GM23338 (cell line): ENCODE measurements around the gene LTBP2. TPM values are rescaled to one million over a fixed set of nuclear protein-coding genes. Genes with fewer than 3 reads are reported as not detected.

Experiments used
- ATAC-seq: fragments of 200-7000 bp; cut with Tn5 transposase; 3 replicates; pipeline ENCODE4 v1.9.1; 2020
- DNase-seq: peaks from one replicate; pipeline ENCODE4 v3.0.0-alpha.2; 2015; ENCODE audit warnings: low spot score
- H2AFZ ChIP-seq: fragments of 200-600 bp; sonication (generic); 2 replicates; pipeline ENCODE4 v1.8.0; 2016; ENCODE audit warnings: antibody characterized with exemption, mild to moderate bottlenecking, moderate library complexity
- H3F3A ChIP-seq: fragments of 200-600 bp; sonication (generic); replicated peaks from 2 replicates; pipeline ENCODE4 v1.8.0; 2017; ENCODE audit warnings: antibody characterized with exemption, mixed run types, low read depth
- H3K27ac ChIP-seq: fragments of 200-600 bp; sonication (generic); 2 replicates; pipeline ENCODE4 v1.6.1; 2016; ENCODE audit warnings: low read depth
- H3K27me3 ChIP-seq: fragments of 200-600 bp; sonication (generic); 2 replicates; pipeline ENCODE4 v1.8.0; 2016; ENCODE audit warnings: mild to moderate bottlenecking, mixed run types, moderate library complexity; ENCODE audit not compliant: insufficient read depth
- H3K36me3 ChIP-seq: fragments of 200-600 bp; sonication (generic); 2 replicates; pipeline ENCODE4 v1.8.0; 2016; ENCODE audit warnings: mild to moderate bottlenecking; ENCODE audit not compliant: insufficient read depth
- H3K4me1 ChIP-seq: fragments of 200-600 bp; sonication (generic); 2 replicates; pipeline ENCODE4 v1.8.0; 2016; ENCODE audit warnings: mild to moderate bottlenecking, moderate library complexity; ENCODE audit not compliant: insufficient read depth
- H3K4me2 ChIP-seq: fragments of 200-600 bp; sonication (generic); 2 replicates; pipeline ENCODE4 v1.7.1; 2017; ENCODE audit warnings: mixed run types
- H3K4me3 ChIP-seq: fragments of 200-600 bp; sonication (generic); 2 replicates; pipeline ENCODE4 v1.6.1; 2016; ENCODE audit warnings: mixed run types
- H3K79me2 ChIP-seq: fragments of 200-600 bp; sonication (generic); replicated peaks from 2 replicates; pipeline ENCODE4 v1.8.0; 2017; ENCODE audit warnings: mild to moderate bottlenecking; ENCODE audit not compliant: insufficient read depth
- H3K9me2 ChIP-seq: fragments of 200-600 bp; sonication (generic); 2 replicates; pipeline ENCODE4 v1.8.0; 2017; ENCODE audit not compliant: insufficient read depth
- H4K20me1 ChIP-seq: fragments of 200-600 bp; sonication (generic); replicated peaks from 2 replicates; pipeline ENCODE4 v1.8.0; 2017; ENCODE audit warnings: mild to moderate bottlenecking; ENCODE audit not compliant: insufficient read depth
- H3K27ac Mint-ChIP-seq: 2 replicates; pipeline ENCODE4 v1.8.0; 2020; ENCODE audit warnings: inconsistent platforms, mild to moderate bottlenecking, moderate library complexity, mixed read lengths
- H3K27me3 Mint-ChIP-seq: 3 replicates; pipeline ENCODE4 v1.8.0; 2022; ENCODE audit warnings: low read depth, mild to moderate bottlenecking, moderate library complexity, mixed read lengths, inconsistent platforms; ENCODE audit not compliant: insufficient read depth, poor library complexity
- H3K36me3 Mint-ChIP-seq: 3 replicates; pipeline ENCODE4 v1.8.0; 2021; ENCODE audit warnings: low read depth, mild to moderate bottlenecking, inconsistent platforms, moderate library complexity, mixed read lengths
- H3K4me1 Mint-ChIP-seq: 3 replicates; pipeline ENCODE4 v1.8.0; 2020; ENCODE audit warnings: mild to moderate bottlenecking, inconsistent platforms, mixed read lengths
- H3K4me3 Mint-ChIP-seq: 3 replicates; pipeline ENCODE4 v1.8.0; 2021; ENCODE audit warnings: moderate library complexity, mild to moderate bottlenecking, inconsistent platforms, mixed read lengths
- H3K9me3 Mint-ChIP-seq: 3 replicates; pipeline ENCODE4 v1.8.0; 2020; ENCODE audit warnings: moderate library complexity, mild to moderate bottlenecking, inconsistent platforms, mixed read lengths
- CREB1 ChIP-seq: fragments of 250-450 bp; sonication (Bioruptor Pico); IDR thresholded peaks from 2 replicates; pipeline ENCODE4 v1.5.0; 2020; ENCODE audit warnings: low read depth, mild to moderate bottlenecking, moderate library complexity
- EZH2 ChIP-seq: fragments of 200-600 bp; sonication (generic); IDR thresholded peaks from one replicate; pipeline ENCODE4 v1.8.0; 2017; ENCODE audit warnings: antibody characterized with exemption, mild to moderate bottlenecking, low read depth; ENCODE audit not compliant: unreplicated experiment
- EZH2phosphoT487 ChIP-seq: fragments of 200-600 bp; sonication (generic); IDR thresholded peaks from one replicate; pipeline ENCODE4 v1.8.1; 2018; ENCODE audit warnings: antibody characterized with exemption; ENCODE audit not compliant: unreplicated experiment
- JUNB ChIP-seq: IDR thresholded peaks from one replicate; pipeline ENCODE4 v1.6.1; 2016; ENCODE audit warnings: antibody characterized with exemption; ENCODE audit not compliant: unreplicated experiment
- POLR2AphosphoS5 ChIP-seq: IDR thresholded peaks from 2 replicates; pipeline ENCODE4 v1.6.1; 2016; ENCODE audit warnings: antibody characterized with exemption, low read depth
- ZNF331 ChIP-seq: fragments of 250-450 bp; sonication (Bioruptor Pico); IDR thresholded peaks from 2 replicates; pipeline ENCODE4 v1.5.0; 2020; ENCODE audit warnings: low read depth, mild to moderate bottlenecking, moderate library complexity
- ZNF462 ChIP-seq: fragments of 250-450 bp; sonication (Bioruptor Pico); IDR thresholded peaks from 2 replicates; pipeline ENCODE4 v1.5.0; 2020; ENCODE audit warnings: mild to moderate bottlenecking, moderate library complexity
- polyA plus RNA-seq: library from polyadenylated mRNA; unstranded; fragments of >200 nt; fragmentation: Nextera tagmentation; extraction: Ambion mirVana; gene quantifications from 2 replicates; pipeline ENCODE4 v1.2.1, GENCODE V29; 2016
- total RNA-seq: library from RNA; depleted of rRNA; stranded (reverse); fragments of >200 nt; shearing (Covaris generic); gene quantifications from 2 replicates; pipeline ENCODE4 v1.2.3, GENCODE V29; 2014
- TF ChIP-seq, protein P1 (sequence below), 2 experiments: fragments of 200-600 bp in 1 of 2; sonication (generic) in 1 of 2; conservative IDR thresholded peaks; 2 replicates each; pipeline versions ENCODE4 v1.5.1 to v1.6.1; 2016 to 2017; ENCODE audit warnings: antibody characterized with exemption in 2 of 2, low read depth in 2 of 2, mild to moderate bottlenecking in 2 of 2, moderate library complexity in 1 of 2
- TF ChIP-seq, protein P2 (sequence below): IDR thresholded peaks from one replicate; pipeline ENCODE4 v1.6.1; 2018; ENCODE audit warnings: antibody characterized with exemption; ENCODE audit not compliant: unreplicated experiment

Gene LTBP2
- total and polyA plus RNA-seq, 2 experiments from 2014 or later: 0.27 to 0.49 TPM

- DNase-seq (peak; percentile 86), ATAC-seq (peak; percentile 6)
- H3K4me2 ChIP-seq: no peak overlapping the region
- TF ChIP-seq EZH2phosphoT487: no peak
- TF ChIP-seq, protein P1, sequence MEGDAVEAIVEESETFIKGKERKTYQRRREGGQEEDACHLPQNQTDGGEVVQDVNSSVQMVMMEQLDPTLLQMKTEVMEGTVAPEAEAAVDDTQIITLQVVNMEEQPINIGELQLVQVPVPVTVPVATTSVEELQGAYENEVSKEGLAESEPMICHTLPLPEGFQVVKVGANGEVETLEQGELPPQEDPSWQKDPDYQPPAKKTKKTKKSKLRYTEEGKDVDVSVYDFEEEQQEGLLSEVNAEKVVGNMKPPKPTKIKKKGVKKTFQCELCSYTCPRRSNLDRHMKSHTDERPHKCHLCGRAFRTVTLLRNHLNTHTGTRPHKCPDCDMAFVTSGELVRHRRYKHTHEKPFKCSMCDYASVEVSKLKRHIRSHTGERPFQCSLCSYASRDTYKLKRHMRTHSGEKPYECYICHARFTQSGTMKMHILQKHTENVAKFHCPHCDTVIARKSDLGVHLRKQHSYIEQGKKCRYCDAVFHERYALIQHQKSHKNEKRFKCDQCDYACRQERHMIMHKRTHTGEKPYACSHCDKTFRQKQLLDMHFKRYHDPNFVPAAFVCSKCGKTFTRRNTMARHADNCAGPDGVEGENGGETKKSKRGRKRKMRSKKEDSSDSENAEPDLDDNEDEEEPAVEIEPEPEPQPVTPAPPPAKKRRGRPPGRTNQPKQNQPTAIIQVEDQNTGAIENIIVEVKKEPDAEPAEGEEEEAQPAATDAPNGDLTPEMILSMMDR (conservative IDR thresholded peaks at IDR 0.05; ENCODE audit: low read depth in 2 of 2): peak; percentile 94 to 98
- no peaks in the 10 kb centered on the region for H3K4me1 ChIP-seq
- H3K36me3 ChIP-seq: no peaks in the 10 kb centered on the region
- no peak overlapping the region for H2AFZ ChIP-seq
- H3K4me3 ChIP-seq: no peak overlapping the region
- H4K20me1 ChIP-seq: no peaks in the 10 kb centered on the region
- no peak overlapping the region for H3K27ac Mint-ChIP-seq
- H3K79me2 ChIP-seq: no peaks in the 10 kb centered on the region
- H3K9me2 ChIP-seq: no peaks in the 10 kb centered on the region
- H3K4me3 Mint-ChIP-seq: no peak overlapping the region
- H3F3A ChIP-seq: no peaks in the 10 kb centered on the region; the same call in 1 of the 2 replicates
- H3K27me3 ChIP-seq: peaks cover 38% of the 10 kb centered on the region
- peaks cover 46% of the 10 kb centered on the region for H3K27me3 Mint-ChIP-seq
- H3K9me3 Mint-ChIP-seq: peaks cover 10% of the 10 kb centered on the region; the same call in 2 of the 3 replicates
- H3K36me3 Mint-ChIP-seq: peaks cover 4% of the 10 kb centered on the region; the same call in 1 of the 3 replicates
- H3K27ac ChIP-seq: no peak overlapping the region
- peaks cover 10% of the 10 kb centered on the region for H3K4me1 Mint-ChIP-seq
Measured at GRCh38 chr14:74608959-74609611, 3.0 kb downstream of the LTBP2 start.

DNA sequence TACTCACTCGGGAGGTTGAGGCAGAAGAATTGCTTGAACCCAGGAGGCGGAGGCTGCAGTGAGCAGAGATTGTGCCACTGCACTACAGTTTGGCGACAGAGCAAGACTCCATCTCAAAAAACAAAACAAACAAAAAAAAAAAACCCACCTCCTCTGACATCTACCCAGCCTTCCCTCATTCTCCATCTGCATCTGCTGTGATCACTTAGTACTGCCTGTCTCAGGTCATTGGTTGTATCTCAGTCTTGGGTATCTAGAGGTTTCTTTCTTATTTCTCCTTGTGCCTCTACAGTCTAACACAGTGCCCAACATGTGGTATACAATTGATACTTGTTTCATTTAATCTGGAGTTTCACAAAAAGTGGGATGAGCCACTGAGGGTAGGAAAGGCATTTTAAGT, 5.3 kb downstream of the LTBP2 start:
- Mint-ChIP-seq H3K27me3 (peaks cover 30% of the 10 kb centered on the region), H3K4me3 (no peak overlapping the region), H3K4me1 (peaks cover 10% of the 10 kb centered on the region), H3K36me3 (peaks cover 4% of the 10 kb centered on the region; the same call in 1 of the 3 replicates), H3K9me3 (peaks cover 6% of the 10 kb centered on the region; the same call in 2 of the 3 replicates), H3K27ac (no peak overlapping the region)
- Histone ChIP-seq H3K9me2 (no peaks in the 10 kb centered on the region), H4K20me1 (no peaks in the 10 kb centered on the region), H3K27ac (no peak overlapping the region), H3K79me2 (no peaks in the 10 kb centered on the region), H3K4me1 (no peaks in the 10 kb centered on the region), H2AFZ (no peak overlapping the region), H3K4me3 (no peak overlapping the region), H3K36me3 (no peaks in the 10 kb centered on the region), H3F3A (no peaks in the 10 kb centered on the region; the same call in 1 of the 2 replicates), H3K4me2 (no peak overlapping the region), H3K27me3 (peaks cover 28% of the 10 kb centered on the region)
- ATAC-seq: no peak
- no peak for TF ChIP-seq EZH2
- TF ChIP-seq, protein P2, sequence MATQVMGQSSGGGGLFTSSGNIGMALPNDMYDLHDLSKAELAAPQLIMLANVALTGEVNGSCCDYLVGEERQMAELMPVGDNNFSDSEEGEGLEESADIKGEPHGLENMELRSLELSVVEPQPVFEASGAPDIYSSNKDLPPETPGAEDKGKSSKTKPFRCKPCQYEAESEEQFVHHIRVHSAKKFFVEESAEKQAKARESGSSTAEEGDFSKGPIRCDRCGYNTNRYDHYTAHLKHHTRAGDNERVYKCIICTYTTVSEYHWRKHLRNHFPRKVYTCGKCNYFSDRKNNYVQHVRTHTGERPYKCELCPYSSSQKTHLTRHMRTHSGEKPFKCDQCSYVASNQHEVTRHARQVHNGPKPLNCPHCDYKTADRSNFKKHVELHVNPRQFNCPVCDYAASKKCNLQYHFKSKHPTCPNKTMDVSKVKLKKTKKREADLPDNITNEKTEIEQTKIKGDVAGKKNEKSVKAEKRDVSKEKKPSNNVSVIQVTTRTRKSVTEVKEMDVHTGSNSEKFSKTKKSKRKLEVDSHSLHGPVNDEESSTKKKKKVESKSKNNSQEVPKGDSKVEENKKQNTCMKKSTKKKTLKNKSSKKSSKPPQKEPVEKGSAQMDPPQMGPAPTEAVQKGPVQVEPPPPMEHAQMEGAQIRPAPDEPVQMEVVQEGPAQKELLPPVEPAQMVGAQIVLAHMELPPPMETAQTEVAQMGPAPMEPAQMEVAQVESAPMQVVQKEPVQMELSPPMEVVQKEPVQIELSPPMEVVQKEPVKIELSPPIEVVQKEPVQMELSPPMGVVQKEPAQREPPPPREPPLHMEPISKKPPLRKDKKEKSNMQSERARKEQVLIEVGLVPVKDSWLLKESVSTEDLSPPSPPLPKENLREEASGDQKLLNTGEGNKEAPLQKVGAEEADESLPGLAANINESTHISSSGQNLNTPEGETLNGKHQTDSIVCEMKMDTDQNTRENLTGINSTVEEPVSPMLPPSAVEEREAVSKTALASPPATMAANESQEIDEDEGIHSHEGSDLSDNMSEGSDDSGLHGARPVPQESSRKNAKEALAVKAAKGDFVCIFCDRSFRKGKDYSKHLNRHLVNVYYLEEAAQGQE: no peak
- TF ChIP-seq EZH2phosphoT487: no peak
- TF ChIP-seq JUNB: no peak
- no peak for TF ChIP-seq CREB1 (CRISPR knock-in tag)
- TF ChIP-seq ZNF462 (CRISPR knock-in tag): no peak
- TF ChIP-seq ZNF331: no peak
- TF ChIP-seq POLR2AphosphoS5: no peak
- DNase-seq: no peak
